ENCODE measurements around the gene MYO1F.
"Not testable (repeated sequence)": the region's sequence is repeated elsewhere in the genome, so short reads cannot be mapped to it uniquely, and the experiment has no call there.

Gene MYO1F

GRCh38 chr19:8557642-8558238, 19.5 kb downstream of the MYO1F start:
- no peak overlapping the region for H3K9ac ChIP-seq (ENCODE audit: low read length)
- H3K36me3 ChIP-seq (ENCODE audit: control insufficient read depth, low read depth, low read length): no peaks in the 10 kb centered on the region
- H3K4me3 ChIP-seq (ENCODE audit: low read length): no peak overlapping the region
- H3K27ac ChIP-seq (ENCODE audit: low read length): no peak overlapping the region
- no peaks in the 10 kb centered on the region for H3K27me3 ChIP-seq (ENCODE audit: control insufficient read depth, insufficient read depth, low read length)
- no peaks in the 10 kb centered on the region for H3K9me3 ChIP-seq (ENCODE audit: control insufficient read depth, low read depth, low read length)
- no peaks in the 10 kb centered on the region for H3K4me1 ChIP-seq (ENCODE audit: control insufficient read depth, low read depth, low read length)

GRCh38 chr19:8553729-8554128, 23.5 kb downstream of the MYO1F start:
- not testable (repeated sequence) for H3K36me3 ChIP-seq (ENCODE audit: control insufficient read depth, low read depth, low read length); H3K27ac ChIP-seq (ENCODE audit: low read length); H3K27me3 ChIP-seq (ENCODE audit: control insufficient read depth, insufficient read depth, low read length); H3K4me3 ChIP-seq (ENCODE audit: low read length); H3K9ac ChIP-seq (ENCODE audit: low read length); H3K9me3 ChIP-seq (ENCODE audit: control insufficient read depth, low read depth, low read length); H3K4me1 ChIP-seq (ENCODE audit: control insufficient read depth, low read depth, low read length)

DNA sequence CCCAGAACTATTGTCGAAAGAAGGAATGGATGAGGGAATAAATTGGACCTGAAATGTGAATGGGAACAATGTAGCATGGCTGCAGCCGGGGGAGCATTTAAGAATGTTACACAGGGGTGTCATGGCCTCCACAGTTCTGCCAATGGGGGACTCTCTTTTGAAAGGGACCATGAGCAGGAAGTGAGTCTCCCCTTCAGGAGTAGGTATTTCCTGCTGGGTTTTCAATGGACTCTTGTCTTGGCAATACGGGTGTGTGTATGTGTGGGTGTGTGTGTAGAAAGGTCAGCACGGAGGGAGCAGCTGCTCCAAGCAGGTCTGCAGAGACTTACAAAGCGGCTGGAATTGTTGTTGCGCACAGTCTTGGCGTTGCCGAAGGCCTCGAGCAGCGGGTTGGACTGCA, 24.4 kb downstream of the MYO1F start:
- Histone ChIP-seq H3K9ac (ENCODE audit: low read length) (no peak overlapping the region), H3K27ac (ENCODE audit: low read length) (no peak overlapping the region), H3K4me3 (ENCODE audit: low read length) (no peak overlapping the region), H3K9me3 (ENCODE audit: control insufficient read depth, low read depth, low read length) (no peaks in the 10 kb centered on the region), H3K4me1 (ENCODE audit: control insufficient read depth, low read depth, low read length) (no peaks in the 10 kb centered on the region), H3K36me3 (ENCODE audit: control insufficient read depth, low read depth, low read length) (no peaks in the 10 kb centered on the region), H3K27me3 (ENCODE audit: control insufficient read depth, insufficient read depth, low read length) (no peaks in the 10 kb centered on the region)

GRCh38 chr19:8550070-8550469, 27.2 kb downstream of the MYO1F start:
- Histone ChIP-seq H3K4me3 (ENCODE audit: low read length) (no peak overlapping the region), H3K36me3 (ENCODE audit: control insufficient read depth, low read depth, low read length) (no peaks in the 10 kb centered on the region), H3K27ac (ENCODE audit: low read length) (no peak overlapping the region), H3K27me3 (ENCODE audit: control insufficient read depth, insufficient read depth, low read length) (no peaks in the 10 kb centered on the region), H3K9ac (ENCODE audit: low read length) (no peak overlapping the region), H3K9me3 (ENCODE audit: control insufficient read depth, low read depth, low read length) (no peaks in the 10 kb centered on the region), H3K4me1 (ENCODE audit: control insufficient read depth, low read depth, low read length) (no peaks in the 10 kb centered on the region)

- Histone ChIP-seq H3K4me1 (ENCODE audit: control insufficient read depth, low read depth, low read length) (no peaks in the 10 kb centered on the region), H3K9me3 (ENCODE audit: control insufficient read depth, low read depth, low read length) (no peaks in the 10 kb centered on the region), H3K4me3 (ENCODE audit: low read length) (no peak overlapping the region), H3K27me3 (ENCODE audit: control insufficient read depth, insufficient read depth, low read length) (no peaks in the 10 kb centered on the region), H3K9ac (ENCODE audit: low read length) (no peak overlapping the region), H3K27ac (ENCODE audit: low read length) (no peak overlapping the region), H3K36me3 (ENCODE audit: control insufficient read depth, low read depth, low read length) (no peaks in the 10 kb centered on the region)
These were observed 31.5 kb downstream of the MYO1F start for GRCh38 chr19:8545743-8546142.

- Histone ChIP-seq H3K27me3 (ENCODE audit: control insufficient read depth, insufficient read depth, low read length) (no peaks in the 10 kb centered on the region), H3K36me3 (ENCODE audit: control insufficient read depth, low read depth, low read length) (no peaks in the 10 kb centered on the region), H3K9ac (ENCODE audit: low read length) (no peak overlapping the region), H3K4me1 (ENCODE audit: control insufficient read depth, low read depth, low read length) (no peaks in the 10 kb centered on the region), H3K4me3 (ENCODE audit: low read length) (no peak overlapping the region), H3K9me3 (ENCODE audit: control insufficient read depth, low read depth, low read length) (no peaks in the 10 kb centered on the region), H3K27ac (ENCODE audit: low read length) (no peak overlapping the region)
These were observed 33.1 kb downstream of the MYO1F start for GRCh38 chr19:8544168-8544567.

DNA sequence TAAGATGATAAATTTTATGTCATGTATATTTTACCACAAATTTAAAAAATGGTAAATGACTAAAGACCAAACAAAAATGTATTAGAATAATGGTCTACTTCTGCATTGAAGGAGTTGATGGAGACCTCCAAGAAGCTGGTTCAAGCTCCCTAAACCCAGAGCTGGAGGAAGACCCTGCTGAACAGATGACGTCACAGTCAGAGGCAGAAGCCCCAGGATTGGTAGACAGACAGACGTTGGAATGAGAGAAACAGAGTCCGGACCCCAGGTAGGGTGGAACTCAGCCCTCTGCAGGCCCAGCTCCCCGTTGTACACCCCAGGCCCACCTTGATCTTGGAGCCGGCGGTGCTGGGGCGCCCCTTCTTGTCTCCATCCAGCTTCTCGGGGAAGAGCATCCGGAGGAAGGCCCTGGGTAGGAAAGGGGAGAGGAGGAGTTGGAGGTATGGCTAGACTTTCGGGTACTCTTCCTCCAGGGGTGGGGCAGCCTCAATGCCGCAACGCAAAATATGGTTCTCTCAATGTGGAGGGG, 37.6 kb downstream of the MYO1F start:
- no peak overlapping the region for H3K9ac ChIP-seq (ENCODE audit: low read length)
- H3K27ac ChIP-seq (ENCODE audit: low read length): no peak overlapping the region
- H3K9me3 ChIP-seq (ENCODE audit: control insufficient read depth, low read depth, low read length): no peaks in the 10 kb centered on the region
- H3K36me3 ChIP-seq (ENCODE audit: control insufficient read depth, low read depth, low read length): no peaks in the 10 kb centered on the region
- no peaks in the 10 kb centered on the region for H3K27me3 ChIP-seq (ENCODE audit: control insufficient read depth, insufficient read depth, low read length)
- H3K4me1 ChIP-seq (ENCODE audit: control insufficient read depth, low read depth, low read length): no peaks in the 10 kb centered on the region
- H3K4me3 ChIP-seq (ENCODE audit: low read length): no peak overlapping the region

GRCh38 chr19:8537099-8537498, 40.1 kb downstream of the MYO1F start:
- H3K27ac ChIP-seq (ENCODE audit: low read length): no peak overlapping the region
- no peaks in the 10 kb centered on the region for H3K27me3 ChIP-seq (ENCODE audit: control insufficient read depth, insufficient read depth, low read length)
- no peaks in the 10 kb centered on the region for H3K4me1 ChIP-seq (ENCODE audit: control insufficient read depth, low read depth, low read length)
- no peak overlapping the region for H3K9ac ChIP-seq (ENCODE audit: low read length)
- H3K36me3 ChIP-seq (ENCODE audit: control insufficient read depth, low read depth, low read length): no peaks in the 10 kb centered on the region
- H3K9me3 ChIP-seq (ENCODE audit: control insufficient read depth, low read depth, low read length): no peaks in the 10 kb centered on the region
- no peak overlapping the region for H3K4me3 ChIP-seq (ENCODE audit: low read length)

GRCh38 chr19:8536282-8536681, 41.0 kb downstream of the MYO1F start:
- H3K9me3 ChIP-seq (ENCODE audit: control insufficient read depth, low read depth, low read length): no peaks in the 10 kb centered on the region
- H3K36me3 ChIP-seq (ENCODE audit: control insufficient read depth, low read depth, low read length): no peaks in the 10 kb centered on the region
- H3K27ac ChIP-seq (ENCODE audit: low read length): no peak overlapping the region
- H3K4me3 ChIP-seq (ENCODE audit: low read length): no peak overlapping the region
- no peak overlapping the region for H3K9ac ChIP-seq (ENCODE audit: low read length)
- no peaks in the 10 kb centered on the region for H3K27me3 ChIP-seq (ENCODE audit: control insufficient read depth, insufficient read depth, low read length)
- H3K4me1 ChIP-seq (ENCODE audit: control insufficient read depth, low read depth, low read length): no peaks in the 10 kb centered on the region

DNA sequence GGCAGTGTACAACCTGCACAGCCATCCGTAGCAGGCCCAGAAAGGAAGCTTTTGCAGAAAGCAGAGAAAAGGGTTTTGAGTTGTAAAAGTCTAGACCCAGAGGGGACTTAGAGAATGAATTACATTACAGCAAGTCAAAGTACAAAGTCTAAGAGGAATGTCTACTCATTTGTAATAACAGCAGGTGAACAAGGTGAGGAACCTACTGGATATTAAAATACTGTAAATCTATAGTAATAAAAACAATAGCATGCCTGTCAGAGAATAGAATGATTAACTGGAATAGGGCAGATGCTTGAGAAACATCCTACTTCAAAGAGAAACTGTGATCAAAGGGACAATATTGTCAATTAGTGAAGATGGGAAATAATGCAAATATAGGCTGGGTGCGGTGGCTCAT, 45.0 kb downstream of the MYO1F start:
- Histone ChIP-seq H3K4me1 (ENCODE audit: control insufficient read depth, low read depth, low read length) (no peaks in the 10 kb centered on the region), H3K9ac (ENCODE audit: low read length) (no peak overlapping the region), H3K27me3 (ENCODE audit: control insufficient read depth, insufficient read depth, low read length) (peaks cover 2% of the 10 kb centered on the region), H3K27ac (ENCODE audit: low read length) (no peak overlapping the region), H3K4me3 (ENCODE audit: low read length) (no peak overlapping the region), H3K9me3 (ENCODE audit: control insufficient read depth, low read depth, low read length) (no peaks in the 10 kb centered on the region), H3K36me3 (ENCODE audit: control insufficient read depth, low read depth, low read length) (no peaks in the 10 kb centered on the region)

GRCh38 chr19:8531470-8531869, 45.8 kb downstream of the MYO1F start:
- H3K27me3 ChIP-seq (ENCODE audit: control insufficient read depth, insufficient read depth, low read length): peaks cover 7% of the 10 kb centered on the region
- no peak overlapping the region for H3K9ac ChIP-seq (ENCODE audit: low read length)
- no peaks in the 10 kb centered on the region for H3K4me1 ChIP-seq (ENCODE audit: control insufficient read depth, low read depth, low read length)
- no peaks in the 10 kb centered on the region for H3K9me3 ChIP-seq (ENCODE audit: control insufficient read depth, low read depth, low read length)
- no peak overlapping the region for H3K4me3 ChIP-seq (ENCODE audit: low read length)
- no peaks in the 10 kb centered on the region for H3K36me3 ChIP-seq (ENCODE audit: control insufficient read depth, low read depth, low read length)
- no peak overlapping the region for H3K27ac ChIP-seq (ENCODE audit: low read length)

DNA sequence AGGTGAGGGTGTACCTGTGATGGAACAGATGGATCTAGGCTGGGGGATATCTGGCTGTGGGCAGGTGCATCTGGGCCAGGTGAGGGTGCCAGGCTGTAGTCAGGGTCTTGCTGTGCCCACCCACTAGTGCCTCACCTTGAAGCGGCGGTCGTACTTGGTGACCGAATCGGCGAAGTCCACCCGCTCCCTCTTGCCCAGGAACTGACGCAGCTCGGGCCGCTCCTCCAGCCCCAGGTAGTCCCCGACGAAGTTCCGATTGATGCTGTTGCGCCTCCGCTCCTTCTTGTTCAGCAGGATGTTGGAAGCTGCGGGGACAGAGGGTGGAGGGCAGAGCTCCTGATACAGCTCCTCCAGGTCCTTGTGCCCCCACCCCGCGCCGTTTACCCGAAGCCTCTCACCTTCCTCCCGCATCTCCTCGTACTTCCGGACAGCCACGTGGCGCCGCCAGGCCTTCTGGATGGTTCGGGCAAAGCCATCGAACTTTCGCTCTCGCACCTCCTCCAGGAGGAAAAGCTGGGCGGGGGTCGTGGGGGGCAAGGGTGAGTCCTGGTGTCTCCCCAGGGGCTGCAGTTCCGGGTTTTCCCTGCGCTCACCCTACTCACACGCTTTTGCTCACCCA, 47.1 kb downstream of the MYO1F start:
- no peak overlapping the region for H3K27ac ChIP-seq (ENCODE audit: low read length)
- H3K4me1 ChIP-seq (ENCODE audit: control insufficient read depth, low read depth, low read length): peaks cover 1% of the 10 kb centered on the region
- no peak overlapping the region for H3K4me3 ChIP-seq (ENCODE audit: low read length)
- peaks cover 7% of the 10 kb centered on the region for H3K27me3 ChIP-seq (ENCODE audit: control insufficient read depth, insufficient read depth, low read length)
- no peaks in the 10 kb centered on the region for H3K9me3 ChIP-seq (ENCODE audit: control insufficient read depth, low read depth, low read length)
- H3K36me3 ChIP-seq (ENCODE audit: control insufficient read depth, low read depth, low read length): no peaks in the 10 kb centered on the region
- no peak overlapping the region for H3K9ac ChIP-seq (ENCODE audit: low read length)
